B cell (primary cell): ENCODE data around the gene PIK3AP1.

Experiments
- CTCF ChIP-seq: fragments of 200-600 bp; IDR thresholded peaks from one replicate; pipeline ENCODE4 v1.8.0; 2022; ENCODE audit warnings: antibody characterized with exemption, mild to moderate bottlenecking
- EZH2 ChIP-seq: IDR thresholded peaks from 2 replicates; pipeline ENCODE4 v1.6.1; 2012; ENCODE audit warnings: borderline replicate concordance, low read depth, mild to moderate bottlenecking, moderate library complexity, low read length; ENCODE audit not compliant: insufficient read depth, poor library complexity, severe bottlenecking

- TF ChIP-seq CTCF (no peak), EZH2 (no peak)
These were observed 15.2 kb downstream of the PIK3AP1 start for GRCh38 chr10:96705134-96705533.
